ENCODE data around the gene RALGAPB.
A peak's percentile ranks its signal among the peaks of the same experiment; 100 is the strongest.

Gene RALGAPB

GRCh38 chr20:38472513-38473366 lies at the start of gene RALGAPB:
RALGAPB (plus strand) TSS chr20:38472843; CDS start chr20:38488433, 15,590 bp downstream.
- no peak for TF ChIP-seq ZFX (IDR thresholded peaks at IDR 0.05; ENCODE audit: borderline replicate concordance)
- peak; percentile 57 for TF ChIP-seq CTCF (IDR thresholded peaks at IDR 0.05)
- H3K27ac ChIP-seq = peak within 1 kb of the TSS; percentile 89

- H3K27ac ChIP-seq = no peak overlapping the region
- TF ChIP-seq CTCF (IDR thresholded peaks at IDR 0.05) (no peak), ZFX (IDR thresholded peaks at IDR 0.05; ENCODE audit: borderline replicate concordance) (no peak)
Observed at GRCh38 chr20:38423541-38423940, 49.1 kb upstream of the RALGAPB start.

GRCh38 chr20:38424401-38424800 lies 48.2 kb upstream of the RALGAPB start:
- no peak overlapping the region for H3K27ac ChIP-seq
- TF ChIP-seq CTCF (IDR thresholded peaks at IDR 0.05) (no peak), ZFX (IDR thresholded peaks at IDR 0.05; ENCODE audit: borderline replicate concordance) (no peak)

- H3K27ac ChIP-seq = no peak overlapping the region
- TF ChIP-seq CTCF (IDR thresholded peaks at IDR 0.05) (no peak), ZFX (IDR thresholded peaks at IDR 0.05; ENCODE audit: borderline replicate concordance) (no peak)
Observed at GRCh38 chr20:38426006-38426897, 46.4 kb upstream of the RALGAPB start.

GRCh38 chr20:38427655-38428023 lies 45.0 kb upstream of the RALGAPB start:
- no peak for TF ChIP-seq CTCF (IDR thresholded peaks at IDR 0.05)
- no peak for TF ChIP-seq ZFX (IDR thresholded peaks at IDR 0.05; ENCODE audit: borderline replicate concordance)
- H3K27ac ChIP-seq = no peak overlapping the region

- H3K27ac ChIP-seq = no peak overlapping the region
- TF ChIP-seq CTCF (IDR thresholded peaks at IDR 0.05) (no peak), ZFX (IDR thresholded peaks at IDR 0.05; ENCODE audit: borderline replicate concordance) (no peak)
Observed at GRCh38 chr20:38428800-38429199, 43.8 kb upstream of the RALGAPB start.

All from 22Rv1 (cell line).